Trophoblast cell (in vitro differentiated cells and primary cell): ENCODE measurements around the gene MGAT4C.

Experiments
- DNase-seq, 2 donors: peaks; one replicate each; pipeline ENCODE4 v3.0.0-alpha.2; 2016
- H2AFZ ChIP-seq: 2 replicates; pipeline ENCODE4 v1.6.1; 2013; ENCODE audit warnings: low read length, moderate library complexity, mild to moderate bottlenecking; ENCODE audit not compliant: insufficient read depth, poor library complexity
- H2AK5ac ChIP-seq: 2 replicates; pipeline ENCODE4 v1.6.1; 2013; ENCODE audit warnings: mild to moderate bottlenecking, low read length
- H2BK120ac ChIP-seq: 2 replicates; pipeline ENCODE4 v1.6.1; 2013; ENCODE audit warnings: low read length, mild to moderate bottlenecking, moderate library complexity; ENCODE audit not compliant: insufficient read depth, poor library complexity
- H2BK12ac ChIP-seq: 2 replicates; pipeline ENCODE4 v1.6.1; 2013; ENCODE audit warnings: mild to moderate bottlenecking, low read length, moderate library complexity
- H2BK5ac ChIP-seq: 2 replicates; pipeline ENCODE4 v1.6.1; 2013; ENCODE audit warnings: low read length, low read depth, moderate library complexity, mild to moderate bottlenecking; ENCODE audit not compliant: poor library complexity
- H3K14ac ChIP-seq: 2 replicates; pipeline ENCODE4 v1.6.1; 2013; ENCODE audit warnings: mild to moderate bottlenecking, low read length
- H3K18ac ChIP-seq: 2 replicates; pipeline ENCODE4 v1.6.1; 2013; ENCODE audit warnings: mild to moderate bottlenecking, low read length
- H3K23ac ChIP-seq: 2 replicates; pipeline ENCODE4 v1.6.1; 2013; ENCODE audit warnings: low read length
- H3K27ac ChIP-seq: 2 replicates; pipeline ENCODE4 v1.5.1; 2013; ENCODE audit warnings: low read depth, mild to moderate bottlenecking, inconsistent platforms, low read length, moderate library complexity
- H3K27me3 ChIP-seq: 2 replicates; pipeline ENCODE4 v1.6.1; 2013; ENCODE audit warnings: inconsistent platforms, mild to moderate bottlenecking, low read length, moderate library complexity; ENCODE audit not compliant: insufficient read depth
- H3K36me3 ChIP-seq, 2 experiments: 1 replicate in 1 of 2; 2 replicates in 1 of 2; pipeline ENCODE4 v1.6.1; 2013; ENCODE audit warnings: low read length in 2 of 2, mild to moderate bottlenecking in 2 of 2, moderate library complexity in 1 of 2; ENCODE audit not compliant: insufficient read depth in 2 of 2, control insufficient read depth in 1 of 2
- H3K4ac ChIP-seq: 2 replicates; pipeline ENCODE4 v1.6.1; 2013; ENCODE audit warnings: low read depth, mild to moderate bottlenecking, low read length, moderate library complexity
- H3K4me1 ChIP-seq, 2 experiments: 1 replicate in 1 of 2; 2 replicates in 1 of 2; pipeline ENCODE4 v1.6.1; 2013; ENCODE audit warnings: low read length in 2 of 2, mild to moderate bottlenecking in 2 of 2, moderate library complexity in 1 of 2; ENCODE audit not compliant: insufficient read depth in 2 of 2, control insufficient read depth in 1 of 2
- H3K4me2 ChIP-seq: 2 replicates; pipeline ENCODE4 v1.6.1; 2013; ENCODE audit warnings: inconsistent platforms, mild to moderate bottlenecking, low read length, moderate library complexity
- H3K4me3 ChIP-seq: 2 replicates; pipeline ENCODE4 v1.5.1; 2013; ENCODE audit warnings: mild to moderate bottlenecking, low read depth, low read length, inconsistent platforms
- H3K79me1 ChIP-seq: one replicate; pipeline ENCODE4 v1.6.1; 2013; ENCODE audit warnings: low read length
- H3K79me2 ChIP-seq: 2 replicates; pipeline ENCODE4 v1.6.1; 2013; ENCODE audit warnings: low read length, mild to moderate bottlenecking; ENCODE audit not compliant: control insufficient read depth, insufficient read depth, poor library complexity
- H3K9ac ChIP-seq: 2 replicates; pipeline ENCODE4 v1.6.1; 2013; ENCODE audit warnings: mild to moderate bottlenecking, low read length
- H3K9me3 ChIP-seq: 2 replicates; pipeline ENCODE4 v1.6.1; 2013; ENCODE audit warnings: low read depth, mild to moderate bottlenecking, control low read depth, inconsistent platforms, low read length; ENCODE audit not compliant: insufficient read depth
- H4K12ac ChIP-seq: 2 replicates; pipeline ENCODE4 v1.6.1; 2013; ENCODE audit warnings: low read depth, mild to moderate bottlenecking, low read length, moderate library complexity
- H4K8ac ChIP-seq: 2 replicates; pipeline ENCODE4 v1.6.1; 2013; ENCODE audit warnings: low read depth, mild to moderate bottlenecking, low read length, moderate library complexity
- H4K91ac ChIP-seq: one replicate; pipeline ENCODE4 v1.6.1; 2013; ENCODE audit warnings: low read depth, mild to moderate bottlenecking, low read length, moderate library complexity
- WGBS: extraction: QIAGEN DNeasy Blood & Tissue Kit; methylation state at CpG from one replicate; pipeline ENCODE4 v1.1.7; 2013; ENCODE audit warnings: missing lambda C conversion rate; ENCODE audit not compliant: insufficient read length, insufficient coverage; ENCODE audit errors: extremely low coverage; 5-methylcytosine and 5-hydroxymethylcytosine counted together

The MGAT4C gene

GRCh38 chr12:85968606-85969005, 287.6 kb downstream of the MGAT4C start:
- no peaks in the 10 kb centered on the region for H3K9me3 ChIP-seq
- H2AFZ ChIP-seq: no peak overlapping the region
- no peaks in the 10 kb centered on the region for H3K4me1 ChIP-seq
- no peak overlapping the region for H2AK5ac ChIP-seq
- H3K9ac ChIP-seq: no peak overlapping the region
- no peak overlapping the region for H3K14ac ChIP-seq
- no peak overlapping the region for H3K23ac ChIP-seq
- no peak overlapping the region for H3K18ac ChIP-seq
- no peaks in the 10 kb centered on the region for H3K79me2 ChIP-seq
- H2BK120ac ChIP-seq: no peak overlapping the region
- H2BK12ac ChIP-seq: no peak overlapping the region
- H4K8ac ChIP-seq: no peak overlapping the region
- WGBS: no CpG with 5 or more reads among the region's 1 CpG
- no peaks in the 10 kb centered on the region for H3K79me1 ChIP-seq
- H4K12ac ChIP-seq: no peak overlapping the region
- H4K91ac ChIP-seq: no peak overlapping the region
- no peak overlapping the region for H3K4ac ChIP-seq
- no peak overlapping the region for H2BK5ac ChIP-seq
- no peaks in the 10 kb centered on the region for H3K36me3 ChIP-seq
- no peak for DNase-seq
- H3K27ac ChIP-seq: no peak overlapping the region
- no peak overlapping the region for H3K4me2 ChIP-seq
- no peaks in the 10 kb centered on the region for H3K27me3 ChIP-seq
- no peak overlapping the region for H3K4me3 ChIP-seq

GRCh38 chr12:85963326-85963725, 292.9 kb downstream of the MGAT4C start:
- H2BK12ac ChIP-seq: no peak overlapping the region
- no peaks in the 10 kb centered on the region for H3K36me3 ChIP-seq
- H3K79me1 ChIP-seq: no peaks in the 10 kb centered on the region
- H2BK120ac ChIP-seq: no peak overlapping the region
- no peak overlapping the region for H3K14ac ChIP-seq
- no peak overlapping the region for H3K18ac ChIP-seq
- no peaks in the 10 kb centered on the region for H3K27me3 ChIP-seq
- H3K79me2 ChIP-seq: no peaks in the 10 kb centered on the region
- no peaks in the 10 kb centered on the region for H3K4me1 ChIP-seq
- H4K12ac ChIP-seq: no peak overlapping the region
- H2BK5ac ChIP-seq: no peak overlapping the region
- no peak overlapping the region for H3K4me3 ChIP-seq
- DNase-seq: no peak
- H4K8ac ChIP-seq: no peak overlapping the region
- H3K9me3 ChIP-seq: no peaks in the 10 kb centered on the region
- no peak overlapping the region for H3K23ac ChIP-seq
- H2AFZ ChIP-seq: no peak overlapping the region
- no peak overlapping the region for H4K91ac ChIP-seq
- no peak overlapping the region for H2AK5ac ChIP-seq
- no peak overlapping the region for H3K9ac ChIP-seq
- H3K4me2 ChIP-seq: no peak overlapping the region
- H3K27ac ChIP-seq: no peak overlapping the region
- no peak overlapping the region for H3K4ac ChIP-seq

- Histone ChIP-seq H3K9ac (no peak overlapping the region), H4K91ac (no peak overlapping the region), H2BK12ac (no peak overlapping the region), H3K4me2 (no peak overlapping the region), H3K36me3 (no peaks in the 10 kb centered on the region), H3K4me1 (no peaks in the 10 kb centered on the region), H3K9me3 (no peaks in the 10 kb centered on the region), H3K79me1 (no peaks in the 10 kb centered on the region), H3K14ac (no peak overlapping the region), H3K27me3 (no peaks in the 10 kb centered on the region), H3K23ac (no peak overlapping the region), H3K79me2 (no peaks in the 10 kb centered on the region), H3K18ac (no peak overlapping the region), H2AK5ac (no peak overlapping the region), H3K4ac (no peak overlapping the region), H2AFZ (no peak overlapping the region), H3K4me3 (no peak overlapping the region), H4K8ac (no peak overlapping the region), H4K12ac (no peak overlapping the region), H2BK5ac (no peak overlapping the region), H3K27ac (no peak overlapping the region), H2BK120ac (no peak overlapping the region)
- DNase-seq: no peak
- no CpG with 5 or more reads among the region's 2 CpGs for WGBS
Measured at GRCh38 chr12:85956081-85956480, 300.1 kb downstream of the MGAT4C start.

- Histone ChIP-seq H4K91ac (no peak overlapping the region), H3K36me3 (no peaks in the 10 kb centered on the region), H3K14ac (no peak overlapping the region), H2AK5ac (no peak overlapping the region), H2BK120ac (no peak overlapping the region), H4K8ac (no peak overlapping the region), H3K27me3 (no peaks in the 10 kb centered on the region), H3K4me3 (no peak overlapping the region), H3K23ac (no peak overlapping the region), H3K4me1 (no peaks in the 10 kb centered on the region), H3K9me3 (no peaks in the 10 kb centered on the region), H3K27ac (no peak overlapping the region), H2BK12ac (no peak overlapping the region), H3K9ac (no peak overlapping the region), H3K18ac (no peak overlapping the region), H2AFZ (no peak overlapping the region), H3K79me1 (no peaks in the 10 kb centered on the region), H4K12ac (no peak overlapping the region), H2BK5ac (no peak overlapping the region), H3K4me2 (no peak overlapping the region), H3K79me2 (no peaks in the 10 kb centered on the region), H3K4ac (no peak overlapping the region)
- no CpG with 5 or more reads among the region's 1 CpG for WGBS
- DNase-seq: no peak
Measured at GRCh38 chr12:85955127-85955526, 301.1 kb downstream of the MGAT4C start.
